AG04449 (cell line): Measurements from ENCODE around the gene HNRNPK.

Source experiments
- CTCF ChIA-PET: fragments of 350-600 bp; formaldehyde crosslinking; extraction: SDS; loops from one replicate; lab custom pipeline; 2021; ENCODE audit warnings: antibody characterized with exemption; lab: Yijun Ruan, JAX
- POLR2A ChIA-PET: fragments of 400-600, 350-600 bp; formaldehyde crosslinking; extraction: SDS; loops from one replicate; lab custom pipeline; 2020; ENCODE audit warnings: antibody characterized with exemption, inconsistent platforms; lab: Yijun Ruan, JAX
- DNase-seq: peaks from one replicate; pipeline ENCODE4 v3.0.0-alpha.2; 2010; ENCODE audit warnings: low read depth, low spot score
- H3K4me3 ChIP-seq: 2 replicates; pipeline ENCODE4 v1.5.1; 2011; ENCODE audit warnings: low read depth, mild to moderate bottlenecking, control low read depth, low read length
- CTCF ChIP-seq: IDR thresholded peaks from one replicate; pipeline ENCODE4 v1.5.1; 2011; ENCODE audit warnings: mild to moderate bottlenecking, moderate library complexity, low read length, control low read depth, inconsistent platforms; ENCODE audit not compliant: insufficient read depth; ENCODE audit errors: missing control alignments

HNRNPK gene

GRCh38 chr9:84001621-84002020, 21.6 kb upstream of the HNRNPK start:
- ChIA-PET POLR2A (no interaction called here), CTCF (no interaction called here)
- DNase-seq = no peak
- H3K4me3 ChIP-seq = no peak overlapping the region
- no peak for TF ChIP-seq CTCF

GRCh38 chr9:84000186-84000585, 20.2 kb upstream of the HNRNPK start:
- ChIA-PET POLR2A (no interaction called here), CTCF (interaction anchor here (1.2 kb wide), 1 partner anchor 261 kb away, joined by 5 read pairs; no protein-coding TSS in a partner anchor)
- TF ChIP-seq CTCF = no peak
- DNase-seq = no peak
- no peak overlapping the region for H3K4me3 ChIP-seq

- CTCF ChIA-PET = no interaction called here
- no peak for TF ChIP-seq CTCF
- POLR2A ChIA-PET = no interaction called here
- DNase-seq = no peak
- no peak overlapping the region for H3K4me3 ChIP-seq
These were observed 19.3 kb upstream of the HNRNPK start for GRCh38 chr9:83999141-83999918.

GRCh38 chr9:83996126-83996525, 16.1 kb upstream of the HNRNPK start:
- no peak overlapping the region for H3K4me3 ChIP-seq
- POLR2A ChIA-PET = no interaction called here
- DNase-seq = no peak
- no peak for TF ChIP-seq CTCF
- CTCF ChIA-PET = interaction anchor here (0.8 to 1.7 kb wide), 3 partner anchors 16 to 264 kb away, joined by 3 to 4 read pairs (median 3); partner anchors contain the start of genes HNRNPK and RMI1

- no peak for DNase-seq
- no peak overlapping the region for H3K4me3 ChIP-seq
- POLR2A ChIA-PET = no interaction called here
- TF ChIP-seq CTCF = no peak
- CTCF ChIA-PET = no interaction called here
These were observed 12.9 kb upstream of the HNRNPK start for GRCh38 chr9:83992901-83993300.

- ChIA-PET CTCF (interaction anchor here (0.5 to 1.0 kb wide), 2 partner anchors 56 to 261 kb away, joined by 3 to 4 read pairs; no protein-coding TSS in a partner anchor), POLR2A (no interaction called here)
- DNase-seq = no peak
- H3K4me3 ChIP-seq = no peak overlapping the region
- TF ChIP-seq CTCF = no peak
These were observed 12.4 kb upstream of the HNRNPK start for GRCh38 chr9:83992407-83992806.
